HCT116 (cell line): ENCODE data around the gene NAA60. TPM values are rescaled to one million over a fixed set of nuclear protein-coding genes. Genes with fewer than 3 reads are reported as not detected.

Experiments
- ATAC-seq: fragments of 200-7000 bp; cut with Tn5 transposase; 2 replicates; pipeline ENCODE4 v1.9.1; 2020; ENCODE audit warnings: mild to moderate bottlenecking, moderate library complexity
- BruUV-seq: library from RNA; stranded (reverse); fragments of 400-500 nt; replicated peaks from 2 replicates; lab custom pipeline; 2021; lab: Mats Ljungman, UMichigan
- CTCF ChIA-PET: fragments of 300-600 bp; sonication (Branson Sonifier 250); formaldehyde crosslinking; loops from one replicate; lab custom pipeline; 2021; ENCODE audit warnings: antibody characterized with exemption; lab: Charles Lee
- POLR2A ChIA-PET: fragments of 300-600, 350-600 bp; sonication (Branson Sonifier 250); formaldehyde crosslinking; loops from one replicate; lab custom pipeline; 2021; ENCODE audit warnings: antibody characterized with exemption; lab: Charles Lee
- RAD21 ChIA-PET, 2 experiments: fragments of 300-600 bp; sonication (Branson Sonifier 250); formaldehyde crosslinking; loops; one replicate each; lab custom pipeline; 2023; ENCODE audit warnings: low total read pairs in 2 of 2; ENCODE audit not compliant: uncharacterized antibody in 2 of 2, unreplicated experiment in 2 of 2, low non-redundant PET in 1 of 2; lab: Charles Lee
- DNase-seq: peaks from one replicate; pipeline ENCODE4 v3.0.0-alpha.2; 2010; ENCODE audit warnings: low read depth, low spot score
- H2AFZ ChIP-seq: fragments of 200-600 bp; shearing (Covaris generic), sonication (generic); 2 replicates; pipeline ENCODE4 v1.6.1; 2017; ENCODE audit warnings: low read depth, mixed run types, mixed read lengths, antibody characterized with exemption, low read length; ENCODE audit not compliant: poor library complexity, severe bottlenecking
- H3K27ac ChIP-seq: 2 replicates; pipeline ENCODE4 v1.5.1; 2012; ENCODE audit warnings: low read depth, low read length
- H3K27me3 ChIP-seq: fragments of 200-600 bp; sonication (generic); 2 replicates; pipeline ENCODE4 v1.6.1; 2016; ENCODE audit warnings: mixed run types, low read length, mixed read lengths; ENCODE audit not compliant: insufficient read depth
- H3K36me3 ChIP-seq, 2 experiments: fragments of 200-500 bp in 1 of 2; fragments of 200-600 bp in 1 of 2; sonication (Bioruptor generic) in 1 of 2; sonication (generic) in 1 of 2; 2 replicates each; pipeline versions ENCODE4 v1.5.1 to v1.6.1; 2014 to 2016; ENCODE audit warnings: low read length in 2 of 2, inconsistent platforms in 1 of 2, mixed read lengths in 1 of 2, mixed run types in 1 of 2; ENCODE audit not compliant: insufficient read depth in 2 of 2, control insufficient read depth in 1 of 2
- H3K4me1 ChIP-seq, 2 experiments: fragments of 200-600 bp in 1 of 2; sonication (generic) in 1 of 2; 2 replicates each; pipeline versions ENCODE4 v1.5.1 to v1.6.1; 2012 to 2017; ENCODE audit warnings: low read length in 2 of 2, inconsistent platforms in 1 of 2, mild to moderate bottlenecking in 1 of 2, mixed read lengths in 1 of 2, mixed run types in 1 of 2, moderate library complexity in 1 of 2; ENCODE audit not compliant: insufficient read depth in 2 of 2, control insufficient read depth in 1 of 2
- H3K4me2 ChIP-seq: fragments of 200-600 bp; sonication (generic); 2 replicates; pipeline ENCODE4 v1.6.1; 2017; ENCODE audit warnings: mixed run types, low read length, mixed read lengths
- H3K4me3 ChIP-seq, 2 experiments: fragments of 200-600 bp in 1 of 2; sonication (generic) in 1 of 2; replicated peaks in 1 of 2; 2 replicates each; pipeline ENCODE4 v1.5.1; 2011 to 2016; ENCODE audit warnings: low read length in 2 of 2, control low read depth in 1 of 2, low read depth in 1 of 2, mild to moderate bottlenecking in 1 of 2, mixed read lengths in 1 of 2, mixed run types in 1 of 2
- H3K79me2 ChIP-seq: fragments of 200-600 bp; sonication (generic); 2 replicates; pipeline ENCODE4 v1.6.1; 2017; ENCODE audit warnings: mild to moderate bottlenecking, mixed run types, low read length, moderate library complexity, mixed read lengths; ENCODE audit not compliant: insufficient read depth
- H3K9ac ChIP-seq: fragments of 200-600 bp; sonication (generic); 2 replicates; pipeline ENCODE4 v1.6.1; 2016; ENCODE audit warnings: low read length, mixed read lengths
- H3K9me2 ChIP-seq: fragments of 200-600 bp; sonication (generic), shearing (Covaris generic); 2 replicates; pipeline ENCODE4 v1.6.1; 2017; ENCODE audit warnings: mixed run types, mild to moderate bottlenecking, moderate library complexity; ENCODE audit not compliant: insufficient read depth
- H3K9me3 ChIP-seq, 2 experiments: fragments of 200-500 bp in 1 of 2; fragments of 200-600 bp in 1 of 2; sonication (Bioruptor generic) in 1 of 2; sonication (generic) in 1 of 2; 2 replicates each; pipeline ENCODE4 v1.6.1; 2014 to 2017; ENCODE audit warnings: low read length in 2 of 2, mixed read lengths in 2 of 2, inconsistent platforms in 1 of 2, low read depth in 1 of 2, mild to moderate bottlenecking in 1 of 2, mixed run types in 1 of 2, moderate library complexity in 1 of 2; ENCODE audit not compliant: control insufficient read depth in 1 of 2, insufficient read depth in 1 of 2
- H4K20me1 ChIP-seq: fragments of 200-600 bp; sonication (generic), shearing (Covaris generic); 2 replicates; pipeline ENCODE4 v1.6.1; 2017; ENCODE audit warnings: mixed run types, mild to moderate bottlenecking, moderate library complexity; ENCODE audit not compliant: insufficient read depth
- CEBPB ChIP-seq: IDR thresholded peaks from 2 replicates; pipeline ENCODE4 v1.6.1; 2012; ENCODE audit warnings: low read depth
- EGR1 ChIP-seq: IDR thresholded peaks from 2 replicates; pipeline ENCODE4 v1.6.1; 2012; ENCODE audit warnings: low read depth
- ELF1 ChIP-seq: IDR thresholded peaks from 2 replicates; pipeline ENCODE4 v1.6.1; 2012; ENCODE audit warnings: low read depth, borderline replicate concordance
- EZH2 ChIP-seq: fragments of 200-600 bp; sonication (generic); IDR thresholded peaks from 2 replicates; pipeline ENCODE4 v1.6.1; 2017; ENCODE audit warnings: antibody characterized with exemption, mixed run types
- EZH2phosphoT487 ChIP-seq: fragments of 200-600 bp; IDR thresholded peaks from 2 replicates; pipeline ENCODE4 v1.6.1; 2018; ENCODE audit warnings: antibody characterized with exemption, borderline replicate concordance
- FOSL1 ChIP-seq: IDR thresholded peaks from 2 replicates; pipeline ENCODE4 v1.6.1; 2012; ENCODE audit warnings: low read depth
- JUND ChIP-seq: IDR thresholded peaks from 2 replicates; pipeline ENCODE4 v1.6.1; 2012
- POLR2A ChIP-seq: IDR thresholded peaks from 2 replicates; pipeline ENCODE4 v1.7.0; 2011; ENCODE audit warnings: borderline replicate concordance; ENCODE audit not compliant: insufficient read depth, insufficient read length; ENCODE audit errors: extremely low read depth
- POLR2AphosphoS5 ChIP-seq: IDR thresholded peaks from 2 replicates; pipeline ENCODE4 v1.6.1; 2011; ENCODE audit warnings: mild to moderate bottlenecking, low read depth, low read length, moderate library complexity
- RAD21 ChIP-seq: IDR thresholded peaks from 2 replicates; pipeline ENCODE4 v1.6.1; 2012; ENCODE audit warnings: low read depth, mild to moderate bottlenecking
- SIN3A ChIP-seq: IDR thresholded peaks from 2 replicates; pipeline ENCODE4 v1.6.1; 2012; ENCODE audit warnings: low read depth
- SP1 ChIP-seq: IDR thresholded peaks from 2 replicates; pipeline ENCODE4 v1.6.1; 2012; ENCODE audit warnings: low read depth
- SRF ChIP-seq: IDR thresholded peaks from 2 replicates; pipeline ENCODE4 v1.6.1; 2012; ENCODE audit warnings: low read depth
- TCF7L2 ChIP-seq: IDR thresholded peaks from 2 replicates; pipeline ENCODE4 v1.7.0; 2011; ENCODE audit warnings: borderline replicate concordance, inconsistent platforms; ENCODE audit not compliant: insufficient read depth, insufficient read length; ENCODE audit errors: extremely low read depth
- YY1 ChIP-seq: IDR thresholded peaks from 2 replicates; pipeline ENCODE4 v1.6.1; 2011; ENCODE audit warnings: low read length, low read depth, moderate library complexity, mild to moderate bottlenecking; ENCODE audit not compliant: insufficient replicate concordance; ENCODE audit errors: extremely low read depth
- ZFX ChIP-seq: fragments of 450-650 bp; IDR thresholded peaks from 2 replicates; pipeline ENCODE4 v1.6.1; 2017
- ZNF274 ChIP-seq: fragments of 200-500 bp; sonication (Bioruptor generic); IDR thresholded peaks from 2 replicates; pipeline ENCODE4 v1.6.1; 2014; ENCODE audit warnings: mild to moderate bottlenecking, low read depth, low read length, inconsistent platforms
- intact Hi-C: fragments of 100-400 bp; cut with micrococcal nuclease; formaldehyde crosslinking; loops from 2 replicates; pipeline ENCODE4 v1.10.0; 2022
- total RNA-seq: library from RNA; stranded (reverse); gene quantifications from one replicate; pipeline ENCODE4 v1.2.1, GENCODE V29; 2021; ENCODE audit not compliant: unreplicated experiment
- TF ChIP-seq, protein P1 (sequence below): IDR thresholded peaks from 2 replicates; pipeline ENCODE4 v1.6.1; 2012; ENCODE audit warnings: low read depth
- TF ChIP-seq, protein P2 (sequence below): IDR thresholded peaks from 2 replicates; pipeline ENCODE4 v1.6.1; 2012

The NAA60 gene
- total RNA-seq, 1 experiment from 2014 or later: 32.2 TPM

DNA sequence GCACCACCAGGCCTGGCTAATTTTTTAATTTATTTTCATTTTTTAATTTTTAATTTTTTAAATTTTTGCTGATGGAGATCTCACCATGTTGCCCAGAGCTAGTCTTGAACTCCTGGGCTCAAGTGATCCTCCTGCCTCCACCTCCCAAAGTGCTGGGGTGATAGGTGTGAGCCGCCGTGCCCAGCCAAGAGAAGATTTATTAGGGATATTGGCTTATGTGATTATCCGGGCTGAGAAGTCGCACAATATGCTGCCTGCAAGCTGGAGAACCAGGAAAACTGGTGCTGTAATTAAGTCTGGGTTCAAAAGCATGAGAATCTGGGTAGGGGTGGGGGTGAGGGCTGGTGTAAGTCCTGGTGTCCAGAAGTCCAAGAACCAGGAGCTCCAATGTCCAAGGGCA is 54.3 kb downstream of the NAA60 start (continued):
- TF ChIP-seq, protein P1, sequence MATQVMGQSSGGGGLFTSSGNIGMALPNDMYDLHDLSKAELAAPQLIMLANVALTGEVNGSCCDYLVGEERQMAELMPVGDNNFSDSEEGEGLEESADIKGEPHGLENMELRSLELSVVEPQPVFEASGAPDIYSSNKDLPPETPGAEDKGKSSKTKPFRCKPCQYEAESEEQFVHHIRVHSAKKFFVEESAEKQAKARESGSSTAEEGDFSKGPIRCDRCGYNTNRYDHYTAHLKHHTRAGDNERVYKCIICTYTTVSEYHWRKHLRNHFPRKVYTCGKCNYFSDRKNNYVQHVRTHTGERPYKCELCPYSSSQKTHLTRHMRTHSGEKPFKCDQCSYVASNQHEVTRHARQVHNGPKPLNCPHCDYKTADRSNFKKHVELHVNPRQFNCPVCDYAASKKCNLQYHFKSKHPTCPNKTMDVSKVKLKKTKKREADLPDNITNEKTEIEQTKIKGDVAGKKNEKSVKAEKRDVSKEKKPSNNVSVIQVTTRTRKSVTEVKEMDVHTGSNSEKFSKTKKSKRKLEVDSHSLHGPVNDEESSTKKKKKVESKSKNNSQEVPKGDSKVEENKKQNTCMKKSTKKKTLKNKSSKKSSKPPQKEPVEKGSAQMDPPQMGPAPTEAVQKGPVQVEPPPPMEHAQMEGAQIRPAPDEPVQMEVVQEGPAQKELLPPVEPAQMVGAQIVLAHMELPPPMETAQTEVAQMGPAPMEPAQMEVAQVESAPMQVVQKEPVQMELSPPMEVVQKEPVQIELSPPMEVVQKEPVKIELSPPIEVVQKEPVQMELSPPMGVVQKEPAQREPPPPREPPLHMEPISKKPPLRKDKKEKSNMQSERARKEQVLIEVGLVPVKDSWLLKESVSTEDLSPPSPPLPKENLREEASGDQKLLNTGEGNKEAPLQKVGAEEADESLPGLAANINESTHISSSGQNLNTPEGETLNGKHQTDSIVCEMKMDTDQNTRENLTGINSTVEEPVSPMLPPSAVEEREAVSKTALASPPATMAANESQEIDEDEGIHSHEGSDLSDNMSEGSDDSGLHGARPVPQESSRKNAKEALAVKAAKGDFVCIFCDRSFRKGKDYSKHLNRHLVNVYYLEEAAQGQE: no peak
- TF ChIP-seq SRF: no peak
- TF ChIP-seq POLR2A: no peak
- no peak for TF ChIP-seq ZNF274
- TF ChIP-seq ZFX: no peak
- no peak for TF ChIP-seq EZH2phosphoT487
- no peak for TF ChIP-seq FOSL1

DNA sequence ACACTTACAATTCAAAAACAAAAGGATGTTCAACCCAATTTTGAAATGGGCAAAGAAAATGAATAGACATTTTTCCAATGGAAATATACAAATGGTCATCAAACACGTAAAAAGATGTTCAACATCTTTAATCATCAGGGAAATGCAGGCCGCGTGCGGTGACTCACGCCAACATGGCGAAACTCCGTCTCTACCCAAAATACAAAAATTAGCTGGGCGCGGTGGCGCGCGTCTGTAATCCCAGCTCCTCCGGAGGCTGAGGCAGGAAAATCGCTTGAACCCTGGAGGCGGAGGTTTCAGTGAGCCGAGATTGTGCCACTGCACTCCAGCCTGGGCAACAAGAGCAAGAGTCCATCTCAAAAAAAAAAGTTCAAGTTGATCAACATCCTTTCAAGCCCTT is 55.5 kb downstream of the NAA60 start:
- Histone ChIP-seq H4K20me1 (no peaks in the 10 kb centered on the region), H2AFZ (no peak overlapping the region), H3K4me2 (no peak overlapping the region), H3K4me1 (peaks cover 18 to 23% of the 10 kb centered on the region in 2 experiments), H3K27me3 (no peaks in the 10 kb centered on the region), H3K27ac (no peak overlapping the region), H3K4me3 (no peak overlapping the region), H3K9me3 (no peaks in the 10 kb centered on the region), H3K9ac (no peak overlapping the region), H3K79me2 (peaks cover 14% of the 10 kb centered on the region; the same call in 1 of the 2 replicates), H3K9me2 (no peaks in the 10 kb centered on the region), H3K36me3 (no peaks in the 10 kb centered on the region)
- ATAC-seq (no peak), DNase-seq (no peak)
- intact Hi-C loops: no loop called here
- ChIA-PET RAD21 (no interaction called here), POLR2A (no interaction called here), CTCF (no interaction called here)
- BruUV-seq: no TSS peak
- TF ChIP-seq RAD21 (no peak), ZFX (no peak), TCF7L2 (no peak), JUND (no peak), YY1 (no peak), EZH2 (no peak), EGR1 (no peak), SRF (no peak), EZH2phosphoT487 (no peak), SIN3A (no peak), SP1 (no peak), ELF1 (no peak), CEBPB (no peak), POLR2AphosphoS5 (no peak)
- TF ChIP-seq, protein P2, sequence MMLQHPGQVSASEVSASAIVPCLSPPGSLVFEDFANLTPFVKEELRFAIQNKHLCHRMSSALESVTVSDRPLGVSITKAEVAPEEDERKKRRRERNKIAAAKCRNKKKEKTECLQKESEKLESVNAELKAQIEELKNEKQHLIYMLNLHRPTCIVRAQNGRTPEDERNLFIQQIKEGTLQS: no peak
- TF ChIP-seq, protein P1: no peak
